Calu3 (cell line): Measurements from ENCODE around the gene NDUFS6. TPM values are rescaled to one million over a fixed set of nuclear protein-coding genes. Genes with fewer than 3 reads are reported as not detected.

Experiments
- BruUV-seq: library from RNA; stranded (reverse); fragments of 400-500 nt; replicated peaks from 2 replicates; lab custom pipeline; 2021; lab: Mats Ljungman, UMichigan
- CTCF ChIA-PET: fragments of 300-600 bp; sonication (Branson Sonifier 250); formaldehyde crosslinking; loops from one replicate; lab custom pipeline; 2022; ENCODE audit warnings: antibody characterized with exemption; lab: Charles Lee
- DNase-seq: peaks from one replicate; pipeline ENCODE4 v3.0.0; 2022
- H3K27ac Mint-ChIP-seq: one replicate; pipeline ENCODE4 v1.8.0; 2022; ENCODE audit warnings: mixed read lengths; ENCODE audit not compliant: unreplicated experiment
- H3K27me3 Mint-ChIP-seq: one replicate; pipeline ENCODE4 v1.8.0; 2022; ENCODE audit warnings: mixed read lengths; ENCODE audit not compliant: unreplicated experiment
- H3K36me3 Mint-ChIP-seq: one replicate; pipeline ENCODE4 v1.8.0; 2022; ENCODE audit warnings: mild to moderate bottlenecking, moderate library complexity, mixed read lengths; ENCODE audit not compliant: insufficient read depth, unreplicated experiment
- H3K4me1 Mint-ChIP-seq: one replicate; pipeline ENCODE4 v1.8.0; 2022; ENCODE audit warnings: mild to moderate bottlenecking, low read depth, mixed read lengths; ENCODE audit not compliant: unreplicated experiment
- H3K4me3 Mint-ChIP-seq: one replicate; pipeline ENCODE4 v1.8.0; 2022; ENCODE audit warnings: mild to moderate bottlenecking, low read depth, moderate library complexity, mixed read lengths; ENCODE audit not compliant: unreplicated experiment
- H3K9me3 Mint-ChIP-seq: one replicate; pipeline ENCODE4 v1.8.0; 2022; ENCODE audit warnings: low read depth, mixed read lengths; ENCODE audit not compliant: unreplicated experiment
- CTCF ChIP-seq: fragments of 200-600 bp; IDR thresholded peaks from one replicate; pipeline ENCODE4 v1.8.0; 2022; ENCODE audit warnings: antibody characterized with exemption; ENCODE audit not compliant: unreplicated experiment
- intact Hi-C: fragments of 100-400 bp; cut with micrococcal nuclease; formaldehyde crosslinking; loops from one replicate; pipeline ENCODE4 v1.10.0; 2022; ENCODE audit not compliant: unreplicated experiment
- total RNA-seq: library from RNA; stranded (reverse); gene quantifications from 2 replicates; pipeline ENCODE4 v1.2.3, GENCODE V29; 2022

NDUFS6 gene
- total RNA-seq, 1 experiment from 2014 or later = 44.7 TPM

- no peaks in the 10 kb centered on the region for H3K9me3 Mint-ChIP-seq
- CTCF ChIA-PET = no interaction called here
- TF ChIP-seq CTCF = no peak
- H3K4me1 Mint-ChIP-seq = no peaks in the 10 kb centered on the region
- intact Hi-C loops = no loop called here
- H3K27ac Mint-ChIP-seq = no peak overlapping the region
- H3K27me3 Mint-ChIP-seq = peaks cover 29% of the 10 kb centered on the region
- no TSS peak for BruUV-seq
- H3K4me3 Mint-ChIP-seq = no peak overlapping the region
- no peak for DNase-seq
- peaks cover 9% of the 10 kb centered on the region for H3K36me3 Mint-ChIP-seq
These were observed 30.6 kb downstream of the NDUFS6 start for GRCh38 chr5:1831677-1832313.

GRCh38 chr5:1832511-1833250, 31.5 kb downstream of the NDUFS6 start:
- intact Hi-C loops = no loop called here
- Mint-ChIP-seq H3K9me3 (no peaks in the 10 kb centered on the region), H3K36me3 (peaks cover 9% of the 10 kb centered on the region), H3K27ac (no peak overlapping the region), H3K27me3 (peaks cover 31% of the 10 kb centered on the region), H3K4me1 (no peaks in the 10 kb centered on the region), H3K4me3 (no peak overlapping the region)
- CTCF ChIA-PET = no interaction called here
- no peak for DNase-seq
- TF ChIP-seq CTCF = no peak
- no TSS peak for BruUV-seq

- peaks cover 9% of the 10 kb centered on the region for H3K36me3 Mint-ChIP-seq
- intact Hi-C loops = no loop called here
- no peak overlapping the region for H3K27ac Mint-ChIP-seq
- CTCF ChIA-PET = no interaction called here
- no TSS peak for BruUV-seq
- TF ChIP-seq CTCF = no peak
- DNase-seq = no peak
- H3K4me1 Mint-ChIP-seq = no peaks in the 10 kb centered on the region
- H3K4me3 Mint-ChIP-seq = no peak overlapping the region
- peaks cover 31% of the 10 kb centered on the region for H3K27me3 Mint-ChIP-seq
- no peaks in the 10 kb centered on the region for H3K9me3 Mint-ChIP-seq
These were observed 32.2 kb downstream of the NDUFS6 start for GRCh38 chr5:1833264-1834021.

- no TSS peak for BruUV-seq
- no peak for TF ChIP-seq CTCF
- peaks cover 38% of the 10 kb centered on the region for H3K27me3 Mint-ChIP-seq
- H3K36me3 Mint-ChIP-seq = peaks cover 9% of the 10 kb centered on the region
- H3K4me1 Mint-ChIP-seq = no peaks in the 10 kb centered on the region
- H3K27ac Mint-ChIP-seq = no peak overlapping the region
- no peak overlapping the region for H3K4me3 Mint-ChIP-seq
- no peaks in the 10 kb centered on the region for H3K9me3 Mint-ChIP-seq
- CTCF ChIA-PET = no interaction called here
- DNase-seq = no peak
- intact Hi-C loops = no loop called here
These were observed 32.9 kb downstream of the NDUFS6 start for GRCh38 chr5:1834022-1834551.
